ENCODE results near the gene HAUS7.

DNA sequence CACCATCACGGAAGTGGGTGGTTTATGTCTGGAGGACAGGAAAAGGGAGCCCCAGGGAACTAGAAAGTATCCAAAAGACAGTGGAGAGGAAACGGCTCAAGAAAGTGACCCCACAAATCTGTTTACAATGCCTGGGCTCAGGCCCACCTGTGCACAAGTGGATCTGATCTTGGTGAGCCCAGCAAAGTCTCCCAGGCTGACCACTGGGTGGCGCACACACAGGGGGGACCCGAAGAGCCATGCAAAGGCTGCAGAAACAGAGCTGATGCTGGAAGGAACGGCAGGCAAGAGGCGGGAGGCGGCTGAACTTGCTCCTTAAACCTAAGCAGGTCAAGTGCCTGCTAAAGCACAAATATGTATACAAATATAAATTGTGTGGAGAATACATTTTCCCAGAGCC is 9.6 kb downstream of the HAUS7 start:
- TF ChIP-seq, protein P1, sequence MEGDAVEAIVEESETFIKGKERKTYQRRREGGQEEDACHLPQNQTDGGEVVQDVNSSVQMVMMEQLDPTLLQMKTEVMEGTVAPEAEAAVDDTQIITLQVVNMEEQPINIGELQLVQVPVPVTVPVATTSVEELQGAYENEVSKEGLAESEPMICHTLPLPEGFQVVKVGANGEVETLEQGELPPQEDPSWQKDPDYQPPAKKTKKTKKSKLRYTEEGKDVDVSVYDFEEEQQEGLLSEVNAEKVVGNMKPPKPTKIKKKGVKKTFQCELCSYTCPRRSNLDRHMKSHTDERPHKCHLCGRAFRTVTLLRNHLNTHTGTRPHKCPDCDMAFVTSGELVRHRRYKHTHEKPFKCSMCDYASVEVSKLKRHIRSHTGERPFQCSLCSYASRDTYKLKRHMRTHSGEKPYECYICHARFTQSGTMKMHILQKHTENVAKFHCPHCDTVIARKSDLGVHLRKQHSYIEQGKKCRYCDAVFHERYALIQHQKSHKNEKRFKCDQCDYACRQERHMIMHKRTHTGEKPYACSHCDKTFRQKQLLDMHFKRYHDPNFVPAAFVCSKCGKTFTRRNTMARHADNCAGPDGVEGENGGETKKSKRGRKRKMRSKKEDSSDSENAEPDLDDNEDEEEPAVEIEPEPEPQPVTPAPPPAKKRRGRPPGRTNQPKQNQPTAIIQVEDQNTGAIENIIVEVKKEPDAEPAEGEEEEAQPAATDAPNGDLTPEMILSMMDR (IDR thresholded peaks at IDR 0.05) = peak; percentile 35 to 50 (median 41)
- TF ChIP-seq EP300 (IDR thresholded peaks at IDR 0.05; ENCODE audit: low read depth) = no peak

Data from transverse colon (tissue), 3 donors.